Measurements from ENCODE around the gene ALDH4A1. TPM values are rescaled to one million over a fixed set of nuclear protein-coding genes. Genes with fewer than 3 reads are reported as not detected.

The ALDH4A1 gene
- polyA plus RNA-seq, 4 donors: 70.5 to 96.3 (median 73.5) TPM

DNA sequence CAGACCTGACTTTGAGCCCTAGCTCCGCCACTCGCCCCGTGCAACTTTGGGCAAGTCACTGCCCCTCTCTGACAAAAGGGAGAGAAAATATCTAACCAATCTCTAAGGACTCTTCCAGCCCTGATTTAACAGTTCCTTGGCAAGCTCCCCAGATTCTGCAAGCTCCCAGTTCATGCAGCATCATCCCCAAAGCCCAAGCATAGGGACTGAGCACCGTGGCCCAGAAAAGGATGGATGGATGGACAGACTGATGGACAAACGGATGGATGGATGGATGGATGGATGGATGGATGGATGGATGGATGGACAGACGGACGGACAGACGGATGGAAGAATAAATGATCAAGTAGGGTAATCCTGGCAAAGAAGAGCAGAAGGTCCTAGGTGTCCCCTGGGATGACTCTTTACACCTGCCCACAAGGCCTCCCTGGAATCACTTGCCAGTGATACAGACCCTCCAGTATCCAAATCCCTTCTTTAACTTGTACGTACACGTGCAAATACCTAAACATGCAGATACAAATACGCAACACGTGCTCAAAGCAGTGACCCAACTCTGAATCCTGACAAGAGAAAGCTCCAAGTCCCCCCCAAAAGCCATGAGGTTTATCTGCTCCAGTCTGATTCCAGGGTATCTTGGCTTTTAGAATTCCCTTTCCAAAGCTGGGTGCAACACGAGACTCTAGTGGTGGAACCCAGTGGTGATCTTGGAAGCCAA is 38.1 kb upstream of the ALDH4A1 start:
- no peak for DNase-seq (ENCODE audit: low read depth in 4 of 4, low spot score in 2 of 4)

DNA sequence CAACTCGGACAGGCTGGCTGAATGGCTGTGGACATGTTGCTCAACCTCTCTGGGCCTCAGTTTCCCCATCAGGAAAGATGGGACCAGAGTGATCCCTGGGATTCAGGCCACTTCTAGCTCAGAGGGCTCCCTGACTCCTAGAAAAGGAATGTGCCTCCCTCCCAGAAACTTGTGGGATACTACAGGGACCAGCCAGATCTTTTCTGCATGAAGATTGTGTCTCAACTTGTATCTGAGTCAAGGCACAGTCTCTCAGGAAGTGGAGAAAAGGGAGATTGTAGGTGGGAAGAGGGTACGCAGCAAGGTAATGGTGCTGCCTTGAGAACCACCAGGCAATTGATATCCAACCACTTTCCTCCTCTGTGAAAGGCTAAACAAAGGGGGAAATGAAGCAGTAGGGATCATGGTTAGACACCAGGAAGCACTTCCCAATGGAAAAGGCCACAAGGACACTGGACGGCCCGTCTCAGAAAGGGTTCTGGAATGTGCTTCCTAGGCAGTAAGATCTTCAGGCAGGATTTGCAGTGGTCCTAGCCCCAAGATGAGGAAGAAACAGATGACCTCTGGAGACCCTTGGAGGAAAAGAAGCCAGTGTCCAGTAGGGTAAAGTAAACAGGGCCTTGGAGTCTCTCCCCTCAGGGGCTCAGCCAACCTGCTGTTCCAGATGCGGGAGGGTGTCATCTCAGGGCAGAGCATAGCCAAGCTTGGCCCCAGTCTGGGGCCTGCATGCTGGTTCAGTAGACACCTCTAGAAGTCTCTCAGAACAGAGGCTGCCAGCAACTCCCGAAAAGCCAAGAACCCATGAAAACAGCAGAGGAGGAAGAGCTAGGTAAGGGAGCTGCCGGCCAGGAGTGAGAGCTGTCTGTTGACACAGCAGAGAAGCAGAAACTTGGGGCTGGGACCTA is 37.3 kb upstream of the ALDH4A1 start:
- no peak for DNase-seq (ENCODE audit: low read depth in 4 of 4, low spot score in 2 of 4)

DNA sequence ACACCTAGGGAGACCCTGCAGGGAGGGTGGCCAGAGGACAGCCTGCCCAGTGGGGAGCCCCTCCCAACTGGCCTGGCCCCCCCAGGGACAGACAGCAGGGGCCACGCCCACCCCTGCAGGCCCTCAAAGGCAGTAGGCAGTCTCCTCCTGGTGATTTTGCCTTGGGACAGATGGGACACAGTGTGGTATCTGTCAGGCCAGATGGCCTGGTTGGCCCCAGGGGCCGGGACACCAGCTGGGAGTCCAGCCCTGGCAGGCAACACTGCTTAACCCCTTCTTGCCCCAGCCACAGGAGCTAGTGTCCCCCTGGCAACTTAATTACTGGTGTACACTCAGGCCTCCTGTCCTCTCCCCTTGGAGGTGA is 36.3 kb upstream of the ALDH4A1 start:
- DNase-seq (ENCODE audit: low read depth in 4 of 4, low spot score in 2 of 4): no peak

DNA sequence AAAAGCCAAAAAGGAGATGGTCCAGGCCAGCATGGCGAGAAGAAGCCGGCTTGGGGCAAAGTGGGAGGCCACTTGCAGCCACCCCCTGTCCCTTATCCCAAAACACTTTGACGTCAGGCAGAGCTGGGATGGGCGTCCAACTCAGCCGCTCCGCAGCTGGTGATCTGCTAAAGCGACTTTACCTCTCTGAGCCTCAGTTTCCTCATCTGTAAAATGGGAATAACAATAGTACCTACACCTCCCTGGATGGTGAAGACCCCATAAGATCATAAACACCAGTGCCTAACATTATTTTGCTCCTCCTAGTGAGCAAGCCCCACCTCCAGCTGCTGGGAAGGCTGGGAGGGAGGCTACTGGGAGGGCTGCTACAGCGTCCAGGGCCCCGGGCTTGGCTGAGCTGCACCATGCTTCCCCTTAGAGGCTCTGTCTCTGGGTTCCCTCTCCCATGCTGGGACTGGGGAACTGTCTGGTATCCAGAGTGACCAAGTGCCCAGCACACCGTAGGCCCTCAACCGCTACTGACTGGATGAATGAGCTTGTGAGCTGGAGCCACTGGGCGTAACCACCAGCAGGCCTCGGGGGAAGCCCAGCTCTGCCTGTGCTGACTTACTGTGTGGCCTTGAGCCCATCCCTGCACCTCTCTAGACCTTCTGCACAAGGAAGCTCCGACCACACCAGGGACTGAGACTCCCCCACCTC is 35.8 kb upstream of the ALDH4A1 start:
- DNase-seq (ENCODE audit: low read depth in 4 of 4, low spot score in 2 of 4): no peak

DNA sequence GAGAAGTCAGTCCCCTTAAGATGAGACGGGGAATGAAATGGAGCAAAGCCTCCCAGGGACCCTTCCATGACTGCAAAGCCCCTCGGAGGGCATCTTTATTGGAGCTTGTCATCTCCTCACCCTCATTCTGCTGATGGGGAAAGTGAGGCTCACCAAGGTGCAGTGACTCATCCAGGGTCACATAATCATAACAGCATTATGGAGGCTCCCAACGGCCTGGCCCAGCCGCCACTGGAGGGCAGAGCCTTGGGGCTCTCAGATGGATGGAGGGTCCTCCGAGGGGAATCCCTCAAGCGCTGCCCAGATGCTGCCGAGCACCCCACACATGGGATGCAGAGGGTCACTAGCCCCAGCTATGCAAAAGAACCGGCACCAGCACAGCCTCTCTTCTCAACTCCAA is 35.2 kb upstream of the ALDH4A1 start:
- no peak for DNase-seq (ENCODE audit: low read depth in 4 of 4, low spot score in 2 of 4)

DNA sequence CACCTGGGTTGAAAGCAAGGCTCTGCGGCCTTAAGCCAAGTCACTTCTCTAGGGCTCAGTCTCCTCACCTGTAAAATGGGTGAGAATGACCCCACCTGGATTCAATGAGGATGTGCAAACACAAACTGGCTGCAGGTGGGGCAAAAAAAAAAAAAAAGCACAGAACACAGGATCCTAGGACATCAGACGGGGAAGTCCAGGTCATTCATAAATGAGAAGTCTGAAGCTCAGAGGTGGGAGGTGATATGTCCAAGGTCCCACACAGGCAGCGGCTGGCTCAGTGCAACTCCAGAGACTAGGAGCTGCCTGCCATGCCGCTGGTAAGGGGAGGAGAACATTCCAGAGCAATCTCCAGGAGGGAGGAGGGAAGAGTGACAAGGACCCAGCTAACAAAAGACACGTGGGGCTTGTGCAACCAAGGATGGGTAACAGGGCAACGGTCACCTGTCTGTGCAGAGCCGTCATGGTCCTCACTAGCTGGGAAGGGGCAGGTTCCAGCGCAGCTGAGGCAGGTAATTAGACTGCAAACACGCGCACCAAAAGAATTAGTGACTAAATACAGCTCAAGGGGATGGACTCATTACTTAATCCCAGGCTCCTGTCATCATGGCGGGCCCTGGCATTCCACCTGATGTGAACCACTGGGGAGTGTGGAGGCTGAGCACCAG is 34.6 kb upstream of the ALDH4A1 start:
- no peak for DNase-seq (ENCODE audit: low read depth in 4 of 4, low spot score in 2 of 4)

DNA sequence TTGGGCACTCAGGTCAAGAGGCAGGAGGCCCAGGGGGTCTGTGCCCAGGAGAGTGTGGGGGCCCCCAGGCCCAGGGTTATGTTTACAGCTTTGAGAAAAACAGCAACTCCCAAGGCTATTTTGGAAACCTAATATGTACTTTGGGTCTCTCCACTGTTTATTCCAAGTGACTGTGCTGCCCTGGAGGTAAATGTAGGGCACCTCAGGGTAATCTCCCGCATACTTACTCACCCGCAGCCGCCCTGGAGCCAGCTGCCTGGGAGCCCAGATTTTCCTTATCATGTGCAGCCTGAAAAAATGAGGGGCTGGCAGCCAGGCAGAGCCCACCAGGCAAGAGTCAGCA is 34.1 kb upstream of the ALDH4A1 start:
- no peak for DNase-seq (ENCODE audit: low read depth in 4 of 4, low spot score in 2 of 4)

DNA sequence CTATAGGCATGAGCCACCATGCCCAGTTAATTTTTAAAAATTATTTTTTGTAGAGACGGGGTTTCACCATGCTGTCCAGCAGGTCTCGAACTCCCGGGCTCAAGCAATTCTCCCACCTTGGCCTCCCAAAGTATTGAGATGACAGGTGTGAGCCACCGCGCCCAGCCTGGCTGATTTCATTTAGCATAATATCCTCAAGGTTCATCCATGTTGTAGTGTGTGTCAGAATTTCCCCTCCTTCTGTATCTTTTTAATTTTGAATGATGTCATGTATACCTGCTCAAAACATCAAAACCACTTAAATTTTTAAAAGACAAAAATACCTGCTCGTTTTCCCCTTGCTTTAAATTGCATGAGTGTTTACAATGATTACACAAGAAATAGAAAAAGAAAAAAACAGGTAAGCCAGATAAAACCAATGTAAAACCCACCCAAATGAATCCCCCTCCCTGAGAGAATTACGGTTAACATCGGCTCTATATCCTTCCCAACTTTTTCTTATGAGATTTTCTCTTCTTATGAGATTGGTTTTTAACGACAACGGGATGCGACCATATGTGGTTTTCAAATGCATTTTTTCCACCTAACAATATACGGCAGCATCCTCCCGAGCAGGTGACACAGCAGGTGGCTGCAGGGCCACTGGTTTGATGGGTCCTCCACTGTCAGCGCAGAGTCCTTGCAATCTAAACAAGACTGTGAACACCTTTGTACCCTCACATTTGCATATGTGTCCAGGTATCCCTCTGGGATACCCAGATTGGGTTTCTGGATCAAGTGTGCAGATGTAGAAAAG is 32.0 kb upstream of the ALDH4A1 start:
- no peak for DNase-seq (ENCODE audit: low read depth in 4 of 4, low spot score in 2 of 4)

DNA sequence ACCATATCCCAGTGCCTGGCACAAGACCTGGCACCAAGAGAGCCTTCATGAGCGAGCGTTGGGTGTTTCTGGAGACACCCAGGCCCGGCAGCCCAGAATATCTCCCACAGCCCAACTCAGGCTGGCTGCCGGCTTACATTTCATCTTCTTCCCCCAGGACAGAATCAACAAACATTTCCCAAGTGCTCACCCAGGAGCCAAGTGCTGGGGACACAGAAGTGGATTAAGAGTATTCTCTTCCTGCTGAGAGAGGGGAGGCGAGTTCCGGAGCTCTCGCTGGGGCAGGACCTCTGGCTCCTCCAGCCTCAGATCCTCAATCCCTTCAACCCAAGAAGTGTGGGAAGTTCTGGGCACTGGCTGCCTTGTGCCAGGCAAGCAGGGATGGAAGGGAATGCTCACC is 30.5 kb upstream of the ALDH4A1 start:
- no peak for DNase-seq (ENCODE audit: low read depth in 4 of 4, low spot score in 2 of 4)

DNA sequence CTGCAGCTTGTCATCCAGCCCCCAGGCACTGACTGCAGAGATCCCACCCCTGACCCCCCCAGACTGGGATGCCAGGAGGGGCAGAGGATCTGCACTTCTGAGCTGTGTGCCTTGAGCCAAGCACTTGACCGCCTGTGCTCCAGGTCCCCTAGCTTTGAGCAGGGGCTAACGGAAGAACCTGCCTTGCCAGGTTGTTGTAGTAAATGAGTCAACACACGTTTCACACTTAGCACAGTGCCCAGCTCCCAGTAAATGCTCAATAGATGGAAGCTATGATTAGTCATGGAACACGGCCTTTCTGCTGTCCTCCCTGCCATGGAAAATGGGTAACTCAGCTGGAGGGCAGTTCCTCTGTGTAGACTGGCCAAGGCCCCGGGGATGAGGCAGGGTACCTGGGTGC is 30.0 kb upstream of the ALDH4A1 start:
- DNase-seq (ENCODE audit: low read depth in 4 of 4, low spot score in 2 of 4): no peak

DNA sequence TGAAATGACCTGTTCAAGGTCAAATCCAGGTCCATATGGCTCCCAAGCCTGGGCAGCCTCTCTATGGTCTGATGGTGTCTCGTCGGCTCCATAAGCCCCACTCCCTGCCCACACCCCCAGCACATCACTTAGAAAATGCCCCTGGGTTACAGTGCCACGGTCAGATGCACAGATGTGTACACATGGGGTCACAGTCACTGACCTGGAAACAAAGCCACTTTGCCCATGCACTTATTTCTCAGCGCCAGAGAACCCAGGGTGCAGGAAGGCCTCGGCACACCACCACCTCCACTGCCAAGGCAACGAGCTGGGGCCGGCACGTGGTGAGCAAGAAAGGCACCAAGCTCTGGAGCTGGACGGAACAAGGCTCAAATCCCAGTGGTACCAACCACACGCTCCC is 29.4 kb upstream of the ALDH4A1 start:
- no peak for DNase-seq (ENCODE audit: low read depth in 4 of 4, low spot score in 2 of 4)

DNA sequence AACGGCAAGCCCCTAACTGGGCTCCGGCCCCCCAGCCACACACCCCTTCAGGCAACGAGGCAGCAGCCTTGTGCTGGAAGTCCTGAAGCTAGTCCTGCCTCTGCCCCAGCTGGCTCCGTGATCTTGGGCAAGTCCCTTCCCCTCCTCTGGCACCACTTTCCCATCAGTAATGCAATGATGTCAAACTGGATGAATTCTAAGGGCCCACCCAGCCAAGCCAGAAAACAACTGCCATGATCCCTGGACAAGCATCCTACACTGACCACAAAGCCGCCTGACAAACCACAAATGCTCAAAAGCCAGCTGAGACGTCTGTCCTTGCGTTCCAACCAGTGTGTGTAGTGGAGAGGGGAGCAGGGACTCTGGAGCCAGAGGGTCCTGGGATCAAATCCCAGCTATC is 27.3 kb upstream of the ALDH4A1 start:
- DNase-seq (ENCODE audit: low read depth in 4 of 4, low spot score in 2 of 4): no peak

DNA sequence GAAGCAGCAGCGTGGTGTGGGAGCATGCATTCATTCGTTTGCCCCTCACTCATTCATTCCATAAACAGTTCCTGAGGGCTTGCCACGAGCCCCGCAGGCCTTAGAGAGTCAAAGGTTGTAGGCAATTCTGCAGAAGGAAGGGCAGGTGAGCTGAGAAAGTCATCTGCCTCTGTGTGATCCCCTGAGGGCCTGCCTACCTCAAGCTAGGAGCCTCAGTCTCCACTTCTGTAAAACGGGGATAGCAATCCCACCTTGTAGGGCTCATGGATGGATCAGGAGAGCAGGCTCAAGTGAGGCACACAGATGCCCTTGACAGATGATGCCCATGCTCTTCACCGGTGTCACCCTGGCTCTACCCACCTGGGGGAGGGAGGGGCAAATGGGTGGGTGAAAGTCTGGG is 26.6 kb upstream of the ALDH4A1 start:
- DNase-seq (ENCODE audit: low read depth in 4 of 4, low spot score in 2 of 4): no peak

DNA sequence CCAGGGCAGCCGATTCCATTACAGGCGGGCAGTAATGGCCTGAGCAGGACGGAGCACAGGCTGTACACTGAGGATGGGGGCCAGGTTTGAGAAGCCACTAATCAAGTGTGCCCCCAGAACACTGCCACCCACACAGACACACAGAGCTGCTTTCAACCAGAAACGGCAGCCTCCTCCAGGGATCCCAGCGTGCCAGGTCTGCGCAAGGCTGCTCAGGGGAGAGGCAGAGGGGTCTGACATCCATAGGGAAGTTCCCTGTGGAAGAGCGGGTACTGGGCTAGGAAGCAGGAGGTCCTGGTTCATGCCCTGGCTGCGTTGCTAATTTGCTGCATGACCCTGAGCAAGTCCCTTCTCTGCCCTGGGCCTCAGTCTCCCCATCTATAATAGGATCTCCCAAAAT is 26.1 kb upstream of the ALDH4A1 start:
- no peak for DNase-seq (ENCODE audit: low read depth in 4 of 4, low spot score in 2 of 4)

DNA sequence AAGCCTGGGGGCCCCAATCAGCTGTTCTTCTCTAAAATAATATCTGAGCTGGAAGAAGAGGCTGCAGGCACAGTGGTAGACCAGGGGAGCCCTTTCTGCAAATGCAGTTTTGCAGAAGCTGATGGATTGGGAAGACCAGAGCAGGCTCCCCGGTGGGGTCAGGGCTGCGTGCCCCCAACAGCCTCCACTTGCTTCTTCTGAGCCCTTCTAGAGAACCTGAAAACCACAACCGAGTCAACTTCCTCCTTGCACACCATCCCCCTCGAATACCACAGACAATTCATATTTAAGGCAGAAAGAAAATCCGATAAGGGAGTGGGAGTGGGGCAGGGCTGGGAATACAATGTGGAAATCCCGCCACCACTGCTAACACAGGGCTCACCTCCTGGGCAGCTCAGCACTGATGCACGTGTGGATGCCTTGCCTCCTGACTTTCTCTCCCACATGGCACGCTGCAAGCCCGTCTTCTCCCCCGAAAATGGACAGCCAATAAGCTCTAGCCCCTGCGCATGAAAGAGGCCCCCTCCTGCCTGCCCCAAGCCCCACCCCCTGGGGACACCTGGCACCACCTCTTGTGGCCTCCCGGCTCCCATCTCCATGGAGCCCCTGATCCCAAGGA is 25.4 kb upstream of the ALDH4A1 start:
- no peak for DNase-seq (ENCODE audit: low read depth in 4 of 4, low spot score in 2 of 4)

DNA sequence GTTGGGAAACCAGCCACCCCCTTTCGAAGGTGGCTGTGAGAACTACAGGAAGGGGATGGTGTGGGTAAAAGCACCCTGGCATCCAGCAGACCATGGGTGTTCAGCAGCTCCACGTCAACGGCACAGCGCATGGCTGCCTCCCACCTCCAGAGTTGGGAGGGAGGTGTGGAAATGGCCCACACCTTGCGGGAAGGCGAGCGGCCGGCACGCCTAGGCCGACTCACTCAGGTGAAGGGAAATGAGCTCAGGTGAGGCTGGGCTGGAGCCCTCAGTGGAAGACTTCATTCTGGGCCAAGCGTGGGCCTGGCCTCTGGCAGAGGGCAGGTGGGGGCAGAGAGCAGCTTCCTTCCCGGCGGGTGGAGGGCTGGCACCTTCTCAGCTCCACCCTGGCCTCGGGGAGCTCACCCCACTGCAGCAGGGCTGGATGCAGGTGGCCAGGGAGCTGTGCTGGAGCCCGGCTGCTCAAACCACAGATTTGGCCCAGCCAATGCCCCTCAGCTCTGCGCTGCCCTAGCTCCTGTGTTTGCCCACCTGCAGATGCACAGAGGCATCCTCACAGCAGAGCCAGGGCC is 24.8 kb upstream of the ALDH4A1 start:
- no peak for DNase-seq (ENCODE audit: low read depth in 4 of 4, low spot score in 2 of 4)

DNA sequence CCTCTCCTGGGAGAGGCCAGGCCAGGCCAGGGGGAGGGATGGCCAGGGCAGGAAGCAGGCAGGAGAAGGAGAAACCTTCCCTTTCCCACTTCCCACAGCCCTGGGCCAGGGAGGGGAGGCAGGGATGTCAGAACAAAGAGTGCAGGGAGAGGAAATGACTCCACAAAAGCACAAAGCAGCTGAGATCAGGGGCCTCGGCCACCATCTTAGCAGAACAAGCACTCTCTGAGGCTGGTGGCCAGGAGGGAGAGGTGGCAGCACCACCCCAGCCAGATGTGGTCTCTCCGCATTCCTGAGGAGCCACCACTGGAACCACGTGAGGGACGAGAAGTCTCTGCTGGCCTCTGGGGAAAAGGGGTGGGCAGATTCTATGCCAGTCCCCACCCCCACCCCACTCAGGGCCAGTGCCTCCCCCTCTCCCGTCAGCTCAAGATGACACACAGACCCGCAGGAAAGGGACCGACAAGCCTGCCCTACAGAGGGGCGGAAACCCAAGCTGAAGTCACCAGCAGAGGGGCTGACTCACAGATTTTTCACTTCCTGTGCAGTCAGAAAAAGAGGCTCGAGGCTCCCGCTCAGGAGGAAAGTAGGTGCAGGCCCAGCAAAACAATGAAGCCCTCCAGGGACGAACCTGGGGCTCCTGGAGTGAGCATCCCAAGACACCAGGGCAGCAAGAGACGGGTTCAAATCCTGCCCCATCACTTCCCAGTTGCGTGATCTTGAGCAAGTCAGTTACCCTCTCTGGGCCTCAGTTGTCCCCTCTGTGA is 24.1 kb upstream of the ALDH4A1 start:
- DNase-seq (ENCODE audit: low read depth in 4 of 4, low spot score in 2 of 4): no peak

DNA sequence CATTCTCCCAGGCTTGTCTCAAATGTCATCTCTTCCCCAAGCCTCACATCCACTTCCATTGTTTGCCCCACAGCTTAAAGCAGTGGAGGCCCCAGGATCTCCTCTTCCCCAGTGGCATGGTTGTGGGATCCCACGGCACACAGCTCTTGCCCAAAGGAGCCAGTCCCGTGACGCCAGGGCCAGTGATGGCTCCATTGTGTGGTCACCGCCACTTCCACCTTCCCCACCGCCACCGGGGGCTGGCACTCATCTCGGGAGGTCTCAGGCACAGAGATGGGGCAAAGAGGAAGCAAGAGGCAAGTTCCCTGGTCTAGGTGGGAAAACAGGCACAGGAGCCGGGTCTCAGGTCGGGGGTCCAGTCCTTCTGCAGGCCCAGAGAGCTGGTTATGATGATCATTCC is 22.9 kb upstream of the ALDH4A1 start:
- no peak for DNase-seq (ENCODE audit: low read depth in 4 of 4, low spot score in 2 of 4)

DNA sequence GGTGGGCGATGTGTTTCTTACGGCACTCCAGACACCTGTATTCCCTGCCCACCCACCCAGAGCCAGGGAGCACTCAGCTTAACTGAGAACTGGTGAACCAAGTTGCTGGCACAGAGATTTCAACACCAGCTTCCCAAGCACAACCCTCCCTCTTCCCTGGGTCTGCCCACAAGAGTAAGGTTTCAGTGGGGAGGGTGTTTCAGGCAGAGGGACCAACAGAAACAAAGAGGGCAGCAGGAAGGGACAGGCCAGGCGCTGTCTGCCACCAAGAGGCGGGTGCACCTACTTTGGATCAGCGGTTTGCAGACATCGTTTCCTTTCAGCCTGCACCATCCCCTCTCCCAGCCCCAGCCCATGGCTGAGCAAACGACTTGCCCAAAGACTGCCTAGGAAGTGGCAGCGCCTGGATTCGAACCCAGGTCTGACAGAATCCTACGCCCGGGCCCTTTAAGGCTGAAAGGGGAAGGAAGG is 21.9 kb upstream of the ALDH4A1 start:
- no peak for DNase-seq (ENCODE audit: low read depth in 4 of 4, low spot score in 2 of 4)

Measured in left renal cortex interstitium (tissue), 4 donors.